PC-3 (cell line): ENCODE results near the gene PCDHA5.

Source experiments
- EZH2 ChIP-seq: fragments of 300-600 bp; sonication (generic); IDR thresholded peaks from one replicate; pipeline ENCODE4 v1.6.1; 2017; ENCODE audit warnings: antibody characterized with exemption, mild to moderate bottlenecking, low read length; ENCODE audit not compliant: unreplicated experiment
- EZH2phosphoT487 ChIP-seq: fragments of 300-600 bp; sonication (generic); IDR thresholded peaks from 2 replicates; pipeline ENCODE4 v1.6.1; 2018; ENCODE audit warnings: mild to moderate bottlenecking, antibody characterized with exemption, low read length, borderline replicate concordance
- TF ChIP-seq, protein P1 (sequence below): fragments of 300-600 bp; sonication (generic); conservative IDR thresholded peaks from 2 replicates; pipeline ENCODE4 v1.5.1; 2017; ENCODE audit warnings: antibody characterized with exemption, low read depth, mild to moderate bottlenecking, low read length

DNA sequence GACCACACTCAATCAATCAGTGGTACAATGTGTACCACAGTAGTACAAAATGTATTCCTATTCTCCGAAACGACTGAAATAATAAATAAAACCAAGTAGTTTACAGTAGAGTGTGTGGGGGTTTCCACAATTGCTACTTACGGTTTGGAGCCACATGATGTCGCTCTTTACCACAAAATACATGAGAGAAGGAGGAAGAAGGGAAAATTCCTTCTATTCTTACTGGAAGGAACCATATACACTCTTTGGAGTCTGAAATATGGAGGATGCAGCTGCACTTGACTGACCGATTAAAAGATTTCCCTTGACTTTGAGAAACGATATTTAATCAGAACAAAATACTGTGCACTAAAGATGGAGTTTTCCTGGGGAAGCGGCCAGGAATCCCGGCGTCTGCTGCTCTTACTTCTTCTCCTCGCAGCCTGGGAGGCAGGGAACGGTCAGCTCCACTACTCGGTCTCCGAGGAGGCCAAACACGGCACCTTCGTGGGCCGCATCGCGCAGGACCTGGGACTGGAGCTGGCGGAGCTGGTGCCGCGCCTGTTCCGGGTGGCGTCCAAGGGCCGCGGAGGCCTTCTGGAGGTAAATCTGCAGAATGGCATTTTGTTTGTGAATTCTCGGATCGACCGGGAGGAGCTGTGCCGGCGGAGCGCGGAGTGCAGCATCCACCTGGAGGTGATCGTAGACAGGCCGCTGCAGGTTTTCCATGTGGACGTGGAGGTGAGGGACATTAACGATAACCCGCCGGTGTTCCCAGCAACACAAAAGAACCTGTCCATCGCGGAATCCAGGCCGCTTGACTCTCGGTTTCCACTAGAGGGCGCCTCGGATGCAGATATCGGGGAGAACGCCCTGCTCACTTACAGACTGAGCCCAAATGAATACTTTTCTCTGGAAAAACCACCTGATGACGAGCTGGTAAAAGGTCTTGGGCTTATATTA lies 14.3 kb upstream of the PCDHA5 start, which contains the start of gene PCDHA4:
- TF ChIP-seq, protein P1, sequence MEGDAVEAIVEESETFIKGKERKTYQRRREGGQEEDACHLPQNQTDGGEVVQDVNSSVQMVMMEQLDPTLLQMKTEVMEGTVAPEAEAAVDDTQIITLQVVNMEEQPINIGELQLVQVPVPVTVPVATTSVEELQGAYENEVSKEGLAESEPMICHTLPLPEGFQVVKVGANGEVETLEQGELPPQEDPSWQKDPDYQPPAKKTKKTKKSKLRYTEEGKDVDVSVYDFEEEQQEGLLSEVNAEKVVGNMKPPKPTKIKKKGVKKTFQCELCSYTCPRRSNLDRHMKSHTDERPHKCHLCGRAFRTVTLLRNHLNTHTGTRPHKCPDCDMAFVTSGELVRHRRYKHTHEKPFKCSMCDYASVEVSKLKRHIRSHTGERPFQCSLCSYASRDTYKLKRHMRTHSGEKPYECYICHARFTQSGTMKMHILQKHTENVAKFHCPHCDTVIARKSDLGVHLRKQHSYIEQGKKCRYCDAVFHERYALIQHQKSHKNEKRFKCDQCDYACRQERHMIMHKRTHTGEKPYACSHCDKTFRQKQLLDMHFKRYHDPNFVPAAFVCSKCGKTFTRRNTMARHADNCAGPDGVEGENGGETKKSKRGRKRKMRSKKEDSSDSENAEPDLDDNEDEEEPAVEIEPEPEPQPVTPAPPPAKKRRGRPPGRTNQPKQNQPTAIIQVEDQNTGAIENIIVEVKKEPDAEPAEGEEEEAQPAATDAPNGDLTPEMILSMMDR, result peak; percentile 57
- TF ChIP-seq EZH2phosphoT487 (no peak), EZH2 (no peak)
